ENCODE data around the gene SCGN. TPM values are rescaled to one million over a fixed set of nuclear protein-coding genes. Genes with fewer than 3 reads are reported as not detected.
"Not testable (repeated sequence)": the region's sequence is repeated elsewhere in the genome, so short reads cannot be mapped to it uniquely, and the experiment has no call there.

Gene SCGN
- total and polyA plus RNA-seq, 11 donors = 0.27 to 12.0 (median 1.1) TPM; not detected in 3

DNA sequence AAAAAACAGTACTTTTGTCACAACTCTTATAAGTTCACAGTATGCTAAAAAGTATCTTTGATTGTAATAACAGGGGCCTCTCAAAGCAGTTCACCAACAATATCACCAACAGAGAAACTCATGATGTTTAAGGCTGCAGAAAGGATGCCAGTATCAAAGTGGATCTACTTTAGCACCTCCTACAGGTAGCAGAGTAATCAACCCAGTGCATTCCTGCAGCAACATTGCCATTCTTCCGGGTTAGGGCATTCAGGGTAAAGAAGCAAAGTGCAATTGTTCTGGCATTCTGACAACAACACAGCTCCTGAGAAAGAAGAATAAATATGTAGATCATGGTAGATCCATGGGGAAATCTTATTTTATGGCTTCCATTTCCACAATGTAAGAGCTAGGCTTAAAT is 95.0 kb downstream of the SCGN start:
- 74 to 88% (median 80%) methylated on average over 1 of the region's 1 CpG for WGBS, 4 donors
- ATAC-seq = no peak
- intact Hi-C loops (cut with DNase I) = no loop called here
- Histone ChIP-seq H3K9me3 (no peaks in the 10 kb centered on the region), H3K4me1 (no peaks in the 10 kb centered on the region), H3K27me3 (no peaks in the 10 kb centered on the region), H3K27ac (no peak overlapping the region), H3K4me3 (no peak overlapping the region), H3K36me3 (no peaks in the 10 kb centered on the region)
- DNase-seq = no peak
- TF ChIP-seq CTCF (IDR thresholded peaks at IDR 0.05) (no peak), POLR2A (IDR thresholded peaks at IDR 0.05) (no peak)

- Histone ChIP-seq H3K36me3 (no peaks in the 10 kb centered on the region), H3K9me3 (no peaks in the 10 kb centered on the region), H3K27me3 (no peaks in the 10 kb centered on the region), H3K4me3 (no peak overlapping the region), H3K27ac (no peak overlapping the region), H3K4me1 (no peaks in the 10 kb centered on the region)
- WGBS, 4 donors = 61 to 70% (median 62%) methylated on average over 2 of the region's 2 CpGs
- no peak for ATAC-seq
- DNase-seq = no peak
- no peak for TF ChIP-seq POLR2A (IDR thresholded peaks at IDR 0.05)
- TF ChIP-seq CTCF (IDR thresholded peaks at IDR 0.05) = no peak
- intact Hi-C loops (cut with DNase I) = no loop called here
Observed at GRCh38 chr6:25747477-25747876, 95.5 kb downstream of the SCGN start.

- Histone ChIP-seq H3K4me3 (no peak overlapping the region), H3K27me3 (no peaks in the 10 kb centered on the region), H3K9me3 (no peaks in the 10 kb centered on the region), H3K36me3 (no peaks in the 10 kb centered on the region), H3K4me1 (no peaks in the 10 kb centered on the region), H3K27ac (no peak overlapping the region)
- TF ChIP-seq CTCF (IDR thresholded peaks at IDR 0.05) = no peak
- TF ChIP-seq POLR2A (IDR thresholded peaks at IDR 0.05) = no peak
- ATAC-seq = no peak
- no peak for DNase-seq
- intact Hi-C loops (cut with DNase I) = no loop called here
Observed at GRCh38 chr6:25748049-25748448, 96.0 kb downstream of the SCGN start.

- H3K27me3 ChIP-seq; H3K36me3 ChIP-seq; H3K4me1 ChIP-seq; H3K9me3 ChIP-seq; H3K27ac ChIP-seq; intact Hi-C loops (cut with DNase I); DNase-seq; ATAC-seq; H3K4me3 ChIP-seq: not testable (repeated sequence)
- 37 to 59% (median 48%) methylated on average over 16 to 17 of the region's 17 CpGs for WGBS, 4 donors
Observed at GRCh38 chr6:25748601-25749517, 96.8 kb downstream of the SCGN start.

GRCh38 chr6:25749837-25750236 is 97.8 kb downstream of the SCGN start:
- H3K9me3 ChIP-seq = no peaks in the 10 kb centered on the region
- no peak for ATAC-seq
- H3K4me3 ChIP-seq = no peak overlapping the region
- intact Hi-C loops (cut with DNase I) = no loop called here
- no peaks in the 10 kb centered on the region for H3K27me3 ChIP-seq
- no peak overlapping the region for H3K27ac ChIP-seq
- DNase-seq = no peak
- no peaks in the 10 kb centered on the region for H3K36me3 ChIP-seq
- H3K4me1 ChIP-seq = no peaks in the 10 kb centered on the region
- TF ChIP-seq POLR2A (IDR thresholded peaks at IDR 0.05) (no peak), CTCF (IDR thresholded peaks at IDR 0.05) (no peak)
- 44 to 91% (median 66%) methylated on average over 2 of the region's 2 CpGs for WGBS, 4 donors
